Caco-2 (cell line): ENCODE measurements around the gene DDX11. TPM values are rescaled to one million over a fixed set of nuclear protein-coding genes. Genes with fewer than 3 reads are reported as not detected.
"Not testable (repeated sequence)": the region's sequence is repeated elsewhere in the genome, so short reads cannot be mapped to it uniquely, and the experiment has no call there.

Experiments
- BruUV-seq: library from RNA; stranded (reverse); fragments of 400-500 nt; replicated peaks from 2 replicates; lab custom pipeline; 2021; lab: Mats Ljungman, UMichigan
- CTCF ChIA-PET: fragments of 300-600 bp; sonication (Branson Sonifier 250); formaldehyde crosslinking; loops from one replicate; lab custom pipeline; 2022; ENCODE audit warnings: antibody characterized with exemption; lab: Charles Lee
- POLR2A ChIA-PET: fragments of 300-600 bp; sonication (Branson Sonifier 250); formaldehyde crosslinking; loops from one replicate; lab custom pipeline; 2022; ENCODE audit warnings: antibody characterized with exemption; lab: Charles Lee
- DNase-seq, 2 experiments: peaks; one replicate each; pipeline versions ENCODE4 v3.0.0 to v3.0.0-alpha.2; 2020 to 2022
- H3K27me3 ChIP-seq: replicated peaks from 2 replicates; pipeline ENCODE4 v1.6.0; 2011; ENCODE audit warnings: low read length; ENCODE audit not compliant: control insufficient read depth, insufficient read depth
- H3K36me3 ChIP-seq: 2 replicates; pipeline ENCODE4 v1.5.1; 2011; ENCODE audit warnings: low read length; ENCODE audit not compliant: control insufficient read depth, insufficient read depth
- H3K4me1 ChIP-seq: fragments of 250-450 bp; sonication (Bioruptor Pico); 2 replicates; pipeline ENCODE4 v1.5.1; 2020; ENCODE audit warnings: mild to moderate bottlenecking
- H3K4me3 ChIP-seq: 2 replicates; pipeline ENCODE4 v1.5.1; 2011; ENCODE audit warnings: low read depth, mild to moderate bottlenecking, control low read depth, low read length
- H3K9me3 ChIP-seq: fragments of 250-450 bp; sonication (Bioruptor Pico); 2 replicates; pipeline ENCODE4 v1.5.1; 2020; ENCODE audit warnings: mild to moderate bottlenecking, moderate library complexity
- H3K27ac Mint-ChIP-seq: one replicate; pipeline ENCODE4 v1.8.0; 2022; ENCODE audit warnings: mixed read lengths; ENCODE audit not compliant: unreplicated experiment
- H3K27me3 Mint-ChIP-seq: one replicate; pipeline ENCODE4 v1.8.0; 2022; ENCODE audit warnings: mixed read lengths; ENCODE audit not compliant: insufficient read depth, unreplicated experiment
- H3K36me3 Mint-ChIP-seq: one replicate; pipeline ENCODE4 v1.8.0; 2022; ENCODE audit warnings: mild to moderate bottlenecking, mixed read lengths; ENCODE audit not compliant: insufficient read depth, unreplicated experiment
- H3K4me1 Mint-ChIP-seq: one replicate; pipeline ENCODE4 v1.8.0; 2022; ENCODE audit warnings: low read depth, mixed read lengths; ENCODE audit not compliant: unreplicated experiment
- H3K4me3 Mint-ChIP-seq: one replicate; pipeline ENCODE4 v1.8.0; 2022; ENCODE audit warnings: mild to moderate bottlenecking, moderate library complexity, mixed read lengths; ENCODE audit not compliant: unreplicated experiment
- H3K9me3 Mint-ChIP-seq: one replicate; pipeline ENCODE4 v1.8.0; 2022; ENCODE audit warnings: mixed read lengths; ENCODE audit not compliant: unreplicated experiment
- CTCF ChIP-seq, 2 experiments: fragments of 200-600 bp in 1 of 2; IDR thresholded peaks; 1 replicate in 1 of 2; 2 replicates in 1 of 2; pipeline versions ENCODE4 v1.5.1 to v1.8.0; 2011 to 2022; ENCODE audit warnings: antibody characterized with exemption in 1 of 2, control low read depth in 1 of 2, inconsistent platforms in 1 of 2, low read depth in 1 of 2, low read length in 1 of 2, mild to moderate bottlenecking in 1 of 2, moderate library complexity in 1 of 2; ENCODE audit not compliant: insufficient read depth in 1 of 2, severe bottlenecking in 1 of 2, unreplicated experiment in 1 of 2
- intact Hi-C: fragments of 100-400 bp; cut with micrococcal nuclease; formaldehyde crosslinking; loops from one replicate; pipeline ENCODE4 v1.10.0; 2022; ENCODE audit not compliant: unreplicated experiment
- total RNA-seq: library from RNA; stranded (reverse); gene quantifications from 2 replicates; pipeline ENCODE4 v1.2.3, GENCODE V29; 2022

The DDX11 gene
- total RNA-seq, 1 experiment from 2014 or later: 175 TPM

GRCh38 chr12:31052666-31053439 is 20.8 kb upstream of the DDX11 start:
- H3K4me1 Mint-ChIP-seq, H3K27me3 ChIP-seq, H3K9me3 Mint-ChIP-seq, CTCF ChIA-PET, DNase-seq, H3K27ac Mint-ChIP-seq, H3K36me3 ChIP-seq, H3K36me3 Mint-ChIP-seq, H3K4me3 ChIP-seq, BruUV-seq, POLR2A ChIA-PET, H3K4me1 ChIP-seq, intact Hi-C loops, H3K27me3 Mint-ChIP-seq, H3K4me3 Mint-ChIP-seq, H3K9me3 ChIP-seq: not testable (repeated sequence)

- H3K4me3 ChIP-seq, H3K4me1 ChIP-seq, H3K36me3 ChIP-seq, H3K27ac Mint-ChIP-seq, H3K36me3 Mint-ChIP-seq, POLR2A ChIA-PET, H3K9me3 ChIP-seq, H3K27me3 ChIP-seq, H3K4me1 Mint-ChIP-seq, H3K9me3 Mint-ChIP-seq, H3K4me3 Mint-ChIP-seq, BruUV-seq, intact Hi-C loops, DNase-seq, H3K27me3 Mint-ChIP-seq: not testable (repeated sequence)
- TF ChIP-seq CTCF (IDR thresholded peaks at IDR 0.05; ENCODE audit: insufficient read depth in 1 of 2, low read depth in 1 of 2, low read length in 1 of 2, severe bottlenecking in 1 of 2, unreplicated experiment in 1 of 2): peak; percentile 3 to 21
- CTCF ChIA-PET: interaction anchor here (0.7 kb wide), 1 partner anchor 32 kb away, joined by 6 read pairs; no protein-coding TSS in a partner anchor
Measured at GRCh38 chr12:31053944-31054343, 19.7 kb upstream of the DDX11 start.

GRCh38 chr12:31057671-31058070 is 16.0 kb upstream of the DDX11 start:
- H3K9me3 ChIP-seq: no peaks in the 10 kb centered on the region
- Mint-ChIP-seq H3K27ac (no peak overlapping the region), H3K9me3 (no peaks in the 10 kb centered on the region), H3K27me3 (no peaks in the 10 kb centered on the region), H3K36me3 (no peaks in the 10 kb centered on the region), H3K4me3 (no peak overlapping the region), H3K4me1 (peaks cover 2% of the 10 kb centered on the region)
- ChIA-PET CTCF (no interaction called here), POLR2A (no interaction called here)
- H3K36me3 ChIP-seq: no peaks in the 10 kb centered on the region
- no peak for TF ChIP-seq CTCF (IDR thresholded peaks at IDR 0.05; ENCODE audit: insufficient read depth in 1 of 2, low read depth in 1 of 2, low read length in 1 of 2, severe bottlenecking in 1 of 2, unreplicated experiment in 1 of 2)
- no peak for DNase-seq
- intact Hi-C loops: no loop called here
- H3K27me3 ChIP-seq: no peaks in the 10 kb centered on the region
- BruUV-seq: no TSS peak
- no peak overlapping the region for H3K4me3 ChIP-seq
- H3K4me1 ChIP-seq: no peaks in the 10 kb centered on the region

- H3K27me3 ChIP-seq, H3K9me3 Mint-ChIP-seq, POLR2A ChIA-PET, DNase-seq, intact Hi-C loops, H3K36me3 ChIP-seq, H3K27me3 Mint-ChIP-seq, H3K36me3 Mint-ChIP-seq, H3K27ac Mint-ChIP-seq, BruUV-seq, CTCF ChIA-PET, H3K4me3 ChIP-seq, H3K4me1 Mint-ChIP-seq, H3K4me3 Mint-ChIP-seq, H3K9me3 ChIP-seq: not testable (repeated sequence)
- peaks cover 11% of the 10 kb centered on the region; the same call in 1 of the 2 replicates for H3K4me1 ChIP-seq
Measured at GRCh38 chr12:31066196-31066595, 7.5 kb upstream of the DDX11 start.

GRCh38 chr12:31067656-31068055 is 6.0 kb upstream of the DDX11 start:
- BruUV-seq: not testable (repeated sequence)

More at GRCh38 chr12:31067656-31068055, 6.0 kb upstream of the DDX11 start:
- H3K4me1 Mint-ChIP-seq, H3K4me3 Mint-ChIP-seq, H3K27me3 ChIP-seq, POLR2A ChIA-PET, H3K9me3 Mint-ChIP-seq, H3K36me3 Mint-ChIP-seq, DNase-seq, H3K27ac Mint-ChIP-seq, H3K9me3 ChIP-seq, H3K4me3 ChIP-seq, H3K36me3 ChIP-seq, H3K27me3 Mint-ChIP-seq, intact Hi-C loops: not testable (repeated sequence)
- peaks cover 11% of the 10 kb centered on the region; the same call in 1 of the 2 replicates for H3K4me1 ChIP-seq
- CTCF ChIA-PET: interaction anchor here (0.7 kb wide), 1 partner anchor 82 kb away, joined by 5 read pairs; no protein-coding TSS in a partner anchor
